Activated naive CD4-positive, alpha-beta T cell (primary cell): Measurements from ENCODE around the gene SMIM10.
"Not testable (repeated sequence)": the region's sequence is repeated elsewhere in the genome, so short reads cannot be mapped to it uniquely, and the experiment has no call there.

Source experiments
- DNase-seq, 4 experiments: peaks; one replicate each; lab custom pipeline; 2025; lab: John Stamatoyannopoulos, UW

SMIM10 gene

GRCh38 chrX:135010921-135011320, 20.1 kb downstream of the SMIM10 start:
- no peak for DNase-seq

- DNase-seq, result no peak
These were observed 24.9 kb downstream of the SMIM10 start for GRCh38 chrX:135015523-135016245.

GRCh38 chrX:135019890-135020289, 29.1 kb downstream of the SMIM10 start:
- not testable (repeated sequence) for DNase-seq

DNA sequence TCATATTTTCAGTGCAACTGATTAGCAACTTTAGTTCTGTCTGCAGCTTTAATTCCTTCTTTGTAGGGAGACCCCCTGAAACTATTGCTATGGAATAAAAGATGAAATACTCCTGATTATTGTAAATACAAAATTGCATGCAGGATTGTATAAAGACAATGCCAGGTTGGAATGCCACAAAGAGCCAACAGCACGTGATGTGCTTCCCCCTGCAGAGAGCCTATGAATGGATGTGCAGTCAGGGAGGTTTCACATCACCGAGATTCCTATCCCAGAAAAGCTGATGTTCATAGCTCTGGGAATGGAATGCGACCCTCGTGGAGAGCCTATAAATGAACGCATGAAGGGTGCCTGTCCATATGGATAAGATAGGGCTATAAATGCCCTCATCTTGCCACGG, 33.0 kb downstream of the SMIM10 start:
- not testable (repeated sequence) for DNase-seq

DNA sequence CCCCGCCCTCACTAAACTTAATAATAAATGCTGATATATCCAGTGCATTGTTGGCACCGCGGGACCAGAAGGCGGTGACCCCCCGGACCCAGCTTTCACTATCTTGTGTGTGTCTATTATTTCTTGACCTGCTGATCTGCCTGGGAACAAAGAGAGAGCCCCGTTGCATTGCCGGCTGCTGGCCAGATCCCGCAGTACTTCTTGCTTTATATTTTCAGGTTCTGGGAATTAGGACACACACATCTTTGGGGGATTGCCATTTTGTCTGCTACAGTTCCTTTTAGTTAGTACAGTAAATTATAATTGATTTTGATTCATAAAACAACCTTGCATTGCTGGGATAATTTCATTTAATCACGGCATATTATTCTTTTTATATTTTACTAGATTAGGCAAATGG, 33.7 kb downstream of the SMIM10 start:
- DNase-seq, result no peak

GRCh38 chrX:135030207-135030963, 39.6 kb downstream of the SMIM10 start:
- DNase-seq, result not testable (repeated sequence)

DNA sequence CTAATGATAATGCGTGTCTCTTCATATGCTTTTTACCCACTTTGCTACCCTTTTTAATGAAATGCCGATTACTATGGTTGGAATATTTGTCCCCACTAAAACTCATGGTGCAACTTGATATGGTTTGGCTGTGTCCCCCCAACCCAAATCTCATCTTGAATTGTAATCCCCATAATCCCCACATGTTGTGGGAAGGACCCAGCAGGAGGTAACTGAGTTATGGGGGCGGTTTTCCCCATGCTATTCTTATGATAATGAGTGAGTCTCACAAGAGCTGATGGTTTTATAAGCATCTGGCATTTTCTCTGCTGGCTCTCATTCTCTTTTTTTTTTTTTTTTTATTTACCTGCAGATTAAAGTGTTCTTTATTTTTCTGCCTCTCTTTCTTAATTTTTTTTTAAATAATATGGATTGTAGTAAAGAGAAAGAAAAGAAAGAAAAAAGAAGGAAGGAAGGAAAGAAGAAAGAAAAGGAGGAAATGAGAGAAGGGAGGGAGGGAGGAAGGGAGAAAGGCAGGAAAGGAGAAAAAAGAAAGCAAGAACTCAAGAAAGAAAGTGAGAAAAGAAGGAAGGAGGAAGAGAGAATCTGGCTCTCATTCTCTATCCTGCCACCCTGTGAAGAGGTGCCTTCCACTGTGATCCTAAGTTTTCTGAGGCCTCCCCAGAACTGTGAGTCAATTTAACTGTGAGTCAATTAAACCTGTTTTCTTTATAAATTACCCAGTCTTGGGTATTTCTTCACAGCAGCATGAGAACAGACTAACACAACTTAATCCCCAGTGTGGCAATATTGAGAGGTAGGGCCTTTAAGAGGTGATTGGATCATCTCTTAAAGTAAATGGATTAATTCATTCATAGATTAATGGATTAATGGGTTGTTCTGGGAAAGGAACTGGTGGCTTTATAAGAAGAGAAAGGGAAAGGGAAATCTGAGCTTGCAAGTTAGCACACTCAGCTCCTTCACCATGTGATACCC, 50.6 kb downstream of the SMIM10 start:
- DNase-seq, result not testable (repeated sequence)
